Neural progenitor cell (in vitro differentiated cells): ENCODE measurements around the gene CCDC102B. TPM values are rescaled to one million over a fixed set of nuclear protein-coding genes. Genes with fewer than 3 reads are reported as not detected.

Source experiments
- DNase-seq: peaks from one replicate; pipeline ENCODE4 v3.0.0-alpha.2; 2016; ENCODE audit warnings: low spot score
- H2AFZ ChIP-seq: fragments of 200-600 bp; sonication (generic); replicated peaks from 2 replicates; pipeline ENCODE4 v1.6.1; 2016; ENCODE audit warnings: antibody characterized with exemption
- H3F3A ChIP-seq: fragments of 200-600 bp; sonication (generic); 2 replicates; pipeline ENCODE4 v1.6.1; 2016; ENCODE audit warnings: antibody characterized with exemption, low read depth
- H3K27ac ChIP-seq: fragments of 200-600 bp; sonication (generic); 2 replicates; pipeline ENCODE4 v1.5.1; 2016; ENCODE audit warnings: mild to moderate bottlenecking
- H3K27me3 ChIP-seq: fragments of 200-600 bp; sonication (generic); 2 replicates; pipeline ENCODE4 v1.6.1; 2016; ENCODE audit warnings: mild to moderate bottlenecking, moderate library complexity
- H3K36me3 ChIP-seq: fragments of 200-600 bp; sonication (generic); 2 replicates; pipeline ENCODE4 v1.5.1; 2016
- H3K4me1 ChIP-seq: fragments of 200-600 bp; sonication (generic); 2 replicates; pipeline ENCODE4 v1.6.1; 2016; ENCODE audit warnings: mixed run types
- H3K4me2 ChIP-seq: fragments of 200-600 bp; sonication (generic); 2 replicates; pipeline ENCODE4 v1.6.1; 2016
- H3K4me3 ChIP-seq: fragments of 200-600 bp; sonication (generic); 2 replicates; pipeline ENCODE4 v1.5.1; 2016
- H3K79me2 ChIP-seq: fragments of 200-600 bp; sonication (generic); 2 replicates; pipeline ENCODE4 v1.6.1; 2016; ENCODE audit warnings: low read depth
- H3K9ac ChIP-seq: fragments of 200-600 bp; sonication (generic); 2 replicates; pipeline ENCODE4 v1.6.1; 2016
- H3K9me3 ChIP-seq: fragments of 200-600 bp; sonication (generic); 2 replicates; pipeline ENCODE4 v1.5.1; 2016; ENCODE audit warnings: low read depth
- H4K20me1 ChIP-seq: fragments of 200-600 bp; sonication (generic); 2 replicates; pipeline ENCODE4 v1.6.1; 2016; ENCODE audit warnings: low read depth
- H3K27ac Mint-ChIP-seq: 3 replicates; pipeline ENCODE4 v1.8.0; 2021; ENCODE audit warnings: mixed read lengths
- H3K27me3 Mint-ChIP-seq: 2 replicates; pipeline ENCODE4 v1.8.0; 2022; ENCODE audit warnings: low read depth, mild to moderate bottlenecking, inconsistent platforms, moderate library complexity, mixed read lengths; ENCODE audit not compliant: insufficient read depth
- H3K36me3 Mint-ChIP-seq: 3 replicates; pipeline ENCODE4 v1.8.0; 2021; ENCODE audit warnings: mixed read lengths
- H3K4me1 Mint-ChIP-seq: 3 replicates; pipeline ENCODE4 v1.8.0; 2021; ENCODE audit warnings: mixed read lengths
- H3K4me3 Mint-ChIP-seq: 3 replicates; pipeline ENCODE4 v1.8.0; 2021; ENCODE audit warnings: mild to moderate bottlenecking, moderate library complexity, mixed read lengths
- H3K9me3 Mint-ChIP-seq: 3 replicates; pipeline ENCODE4 v1.8.0; 2020; ENCODE audit warnings: mixed read lengths
- CTCF ChIP-seq: fragments of 200-600 bp; sonication (generic); IDR thresholded peaks from 2 replicates; pipeline ENCODE4 v1.5.1; 2017; ENCODE audit warnings: antibody characterized with exemption, mild to moderate bottlenecking
- EZH2 ChIP-seq: fragments of 200-600 bp; sonication (generic); IDR thresholded peaks from 2 replicates; pipeline ENCODE4 v1.6.1; 2017; ENCODE audit warnings: antibody characterized with exemption, mild to moderate bottlenecking, moderate library complexity
- EZH2phosphoT487 ChIP-seq: fragments of 200-600 bp; sonication (generic); IDR thresholded peaks from 2 replicates; pipeline ENCODE4 v1.6.1; 2017; ENCODE audit warnings: antibody characterized with exemption
- total RNA-seq: library from RNA; depleted of rRNA; stranded (reverse); fragments of >200 nt; gene quantifications from 2 replicates; pipeline ENCODE4 v1.2.3, GENCODE V29; 2015; ENCODE audit warnings: low replicate concordance

CCDC102B gene
- total RNA-seq, 1 donor from 2014 or later: 26.2 TPM

DNA sequence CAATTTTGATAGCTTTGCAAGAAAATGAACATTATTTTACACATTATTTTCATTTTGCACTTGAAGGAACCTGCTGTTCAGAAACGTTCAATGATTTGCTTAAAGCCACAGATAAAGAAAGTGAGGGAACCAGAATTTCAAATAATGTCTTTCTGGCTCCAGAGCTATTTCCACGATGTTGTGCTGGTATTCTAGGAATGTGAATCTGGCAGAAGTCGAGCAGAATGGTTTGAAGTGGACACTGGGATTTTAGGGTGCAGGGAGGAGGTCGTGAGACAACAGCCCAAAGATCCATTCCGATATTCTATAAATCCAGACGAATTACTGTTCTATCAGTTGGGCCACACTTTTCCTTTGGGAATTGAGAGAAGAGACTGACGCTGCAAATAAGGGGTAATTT lies 2.2 kb downstream of the CCDC102B start:
- H3K27me3 Mint-ChIP-seq: no peaks in the 10 kb centered on the region
- H3K79me2 ChIP-seq: no peaks in the 10 kb centered on the region
- no peaks in the 10 kb centered on the region for H3K4me1 ChIP-seq
- no peaks in the 10 kb centered on the region for H3K9me3 Mint-ChIP-seq
- no peaks in the 10 kb centered on the region for H3K36me3 ChIP-seq
- no peaks in the 10 kb centered on the region for H3K9me3 ChIP-seq
- no peak overlapping the region for H3K4me3 Mint-ChIP-seq
- TF ChIP-seq CTCF (no peak), EZH2 (no peak), EZH2phosphoT487 (no peak)
- H3K4me3 ChIP-seq: no peak overlapping the region
- H3F3A ChIP-seq: no peaks in the 10 kb centered on the region
- no peaks in the 10 kb centered on the region for H4K20me1 ChIP-seq
- no peaks in the 10 kb centered on the region for H3K27me3 ChIP-seq
- H3K9ac ChIP-seq: no peak overlapping the region
- no peak overlapping the region for H3K4me2 ChIP-seq
- no peak overlapping the region for H3K27ac ChIP-seq
- H3K27ac Mint-ChIP-seq: no peak overlapping the region
- no peaks in the 10 kb centered on the region for H3K4me1 Mint-ChIP-seq
- DNase-seq: peak; percentile 25
- H2AFZ ChIP-seq: no peak overlapping the region
- peaks cover 1% of the 10 kb centered on the region for H3K36me3 Mint-ChIP-seq

DNA sequence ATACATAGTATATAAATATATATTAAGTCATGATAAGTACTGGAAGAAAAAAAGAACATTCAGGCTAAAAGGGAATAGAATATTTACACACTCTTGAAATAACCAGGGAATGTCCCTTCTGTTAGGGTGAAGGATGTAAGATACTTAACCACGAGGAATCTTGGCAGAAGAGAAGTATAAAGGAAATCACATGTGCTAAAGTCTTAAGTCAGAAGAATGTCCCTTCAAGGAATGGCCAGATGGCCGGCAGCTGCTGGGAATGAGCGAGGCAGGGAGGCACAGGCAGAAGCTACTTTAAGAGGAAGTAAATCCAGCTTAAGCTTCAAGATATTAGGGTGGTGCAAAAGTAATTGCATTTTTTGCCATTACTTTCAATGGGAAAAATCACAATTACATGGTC lies 5.5 kb downstream of the CCDC102B start:
- H3K36me3 ChIP-seq: no peaks in the 10 kb centered on the region
- peaks cover 1% of the 10 kb centered on the region for H3K36me3 Mint-ChIP-seq
- H2AFZ ChIP-seq: no peak overlapping the region
- no peaks in the 10 kb centered on the region for H3K27me3 Mint-ChIP-seq
- H3K4me1 Mint-ChIP-seq: no peaks in the 10 kb centered on the region
- no peaks in the 10 kb centered on the region for H3K27me3 ChIP-seq
- no peak overlapping the region for H3K9ac ChIP-seq
- no peak overlapping the region for H3K4me2 ChIP-seq
- no peaks in the 10 kb centered on the region for H3K4me1 ChIP-seq
- H3F3A ChIP-seq: no peaks in the 10 kb centered on the region
- no peak overlapping the region for H3K4me3 Mint-ChIP-seq
- TF ChIP-seq EZH2phosphoT487 (no peak), CTCF (no peak), EZH2 (no peak)
- H3K4me3 ChIP-seq: no peak overlapping the region
- H3K27ac Mint-ChIP-seq: no peak overlapping the region
- peak; percentile 39 for DNase-seq
- no peaks in the 10 kb centered on the region for H3K9me3 Mint-ChIP-seq
- no peaks in the 10 kb centered on the region for H3K79me2 ChIP-seq
- H3K9me3 ChIP-seq: no peaks in the 10 kb centered on the region
- no peak overlapping the region for H3K27ac ChIP-seq
- H4K20me1 ChIP-seq: no peaks in the 10 kb centered on the region

- no peaks in the 10 kb centered on the region for H3K4me1 ChIP-seq
- H3K4me2 ChIP-seq: no peak overlapping the region
- Mint-ChIP-seq H3K36me3 (no peaks in the 10 kb centered on the region), H3K4me1 (peaks cover 3% of the 10 kb centered on the region), H3K27ac (no peak overlapping the region), H3K27me3 (no peaks in the 10 kb centered on the region), H3K4me3 (no peak overlapping the region), H3K9me3 (no peaks in the 10 kb centered on the region)
- no peaks in the 10 kb centered on the region for H4K20me1 ChIP-seq
- no peak overlapping the region for H2AFZ ChIP-seq
- no peaks in the 10 kb centered on the region for H3K36me3 ChIP-seq
- no peaks in the 10 kb centered on the region for H3F3A ChIP-seq
- no peaks in the 10 kb centered on the region for H3K9me3 ChIP-seq
- no peak for TF ChIP-seq EZH2
- no peak for TF ChIP-seq EZH2phosphoT487
- TF ChIP-seq CTCF: no peak
- H3K4me3 ChIP-seq: no peak overlapping the region
- H3K27me3 ChIP-seq: no peaks in the 10 kb centered on the region
- no peaks in the 10 kb centered on the region for H3K79me2 ChIP-seq
- H3K9ac ChIP-seq: no peak overlapping the region
- H3K27ac ChIP-seq: no peak overlapping the region
- no peak for DNase-seq
Observed at GRCh38 chr18:68817584-68817983, 19.7 kb downstream of the CCDC102B start.

GRCh38 chr18:68818584-68818983 lies 20.7 kb downstream of the CCDC102B start:
- TF ChIP-seq EZH2phosphoT487 (no peak), CTCF (no peak), EZH2 (no peak)
- no peak overlapping the region for H3K4me3 ChIP-seq

More at GRCh38 chr18:68818584-68818983, 20.7 kb downstream of the CCDC102B start:
- Histone ChIP-seq H3K4me1 (no peaks in the 10 kb centered on the region), H3K9me3 (no peaks in the 10 kb centered on the region), H3K27ac (no peak overlapping the region), H3K79me2 (no peaks in the 10 kb centered on the region), H3K4me2 (no peak overlapping the region), H3F3A (no peaks in the 10 kb centered on the region), H3K27me3 (no peaks in the 10 kb centered on the region), H2AFZ (no peak overlapping the region), H3K9ac (no peak overlapping the region), H3K36me3 (no peaks in the 10 kb centered on the region), H4K20me1 (no peaks in the 10 kb centered on the region)
- Mint-ChIP-seq H3K27ac (no peak overlapping the region), H3K9me3 (no peaks in the 10 kb centered on the region), H3K4me3 (no peak overlapping the region), H3K4me1 (peaks cover 3% of the 10 kb centered on the region), H3K36me3 (no peaks in the 10 kb centered on the region), H3K27me3 (no peaks in the 10 kb centered on the region)
- no peak for DNase-seq
